HCT116 (cell line): ENCODE results near the gene MPP4. TPM values are rescaled to one million over a fixed set of nuclear protein-coding genes. Genes with fewer than 3 reads are reported as not detected.

ENCODE experiments used
- ATAC-seq: fragments of 200-7000 bp; cut with Tn5 transposase; 2 replicates; pipeline ENCODE4 v1.9.1; 2020; ENCODE audit warnings: mild to moderate bottlenecking, moderate library complexity
- BruUV-seq: library from RNA; stranded (reverse); fragments of 400-500 nt; replicated peaks from 2 replicates; lab custom pipeline; 2021; lab: Mats Ljungman, UMichigan
- CTCF ChIA-PET: fragments of 300-600 bp; sonication (Branson Sonifier 250); formaldehyde crosslinking; loops from one replicate; lab custom pipeline; 2021; ENCODE audit warnings: antibody characterized with exemption; lab: Charles Lee
- POLR2A ChIA-PET: fragments of 300-600, 350-600 bp; sonication (Branson Sonifier 250); formaldehyde crosslinking; loops from one replicate; lab custom pipeline; 2021; ENCODE audit warnings: antibody characterized with exemption; lab: Charles Lee
- RAD21 ChIA-PET, 2 experiments: fragments of 300-600 bp; sonication (Branson Sonifier 250); formaldehyde crosslinking; loops; one replicate each; lab custom pipeline; 2023; ENCODE audit warnings: low total read pairs in 2 of 2; ENCODE audit not compliant: uncharacterized antibody in 2 of 2, unreplicated experiment in 2 of 2, low non-redundant PET in 1 of 2; lab: Charles Lee
- DNase-seq: peaks from one replicate; pipeline ENCODE4 v3.0.0-alpha.2; 2010; ENCODE audit warnings: low read depth, low spot score
- H2AFZ ChIP-seq: fragments of 200-600 bp; shearing (Covaris generic), sonication (generic); 2 replicates; pipeline ENCODE4 v1.6.1; 2017; ENCODE audit warnings: low read depth, mixed run types, mixed read lengths, antibody characterized with exemption, low read length; ENCODE audit not compliant: poor library complexity, severe bottlenecking
- H3K27ac ChIP-seq: 2 replicates; pipeline ENCODE4 v1.5.1; 2012; ENCODE audit warnings: low read depth, low read length
- H3K27me3 ChIP-seq: fragments of 200-600 bp; sonication (generic); 2 replicates; pipeline ENCODE4 v1.6.1; 2016; ENCODE audit warnings: mixed run types, low read length, mixed read lengths; ENCODE audit not compliant: insufficient read depth
- H3K36me3 ChIP-seq, 2 experiments: fragments of 200-500 bp in 1 of 2; fragments of 200-600 bp in 1 of 2; sonication (Bioruptor generic) in 1 of 2; sonication (generic) in 1 of 2; 2 replicates each; pipeline versions ENCODE4 v1.5.1 to v1.6.1; 2014 to 2016; ENCODE audit warnings: low read length in 2 of 2, inconsistent platforms in 1 of 2, mixed read lengths in 1 of 2, mixed run types in 1 of 2; ENCODE audit not compliant: insufficient read depth in 2 of 2, control insufficient read depth in 1 of 2
- H3K4me1 ChIP-seq, 2 experiments: fragments of 200-600 bp in 1 of 2; sonication (generic) in 1 of 2; 2 replicates each; pipeline versions ENCODE4 v1.5.1 to v1.6.1; 2012 to 2017; ENCODE audit warnings: low read length in 2 of 2, inconsistent platforms in 1 of 2, mild to moderate bottlenecking in 1 of 2, mixed read lengths in 1 of 2, mixed run types in 1 of 2, moderate library complexity in 1 of 2; ENCODE audit not compliant: insufficient read depth in 2 of 2, control insufficient read depth in 1 of 2
- H3K4me2 ChIP-seq: fragments of 200-600 bp; sonication (generic); 2 replicates; pipeline ENCODE4 v1.6.1; 2017; ENCODE audit warnings: mixed run types, low read length, mixed read lengths
- H3K4me3 ChIP-seq, 2 experiments: fragments of 200-600 bp in 1 of 2; sonication (generic) in 1 of 2; replicated peaks in 1 of 2; 2 replicates each; pipeline ENCODE4 v1.5.1; 2011 to 2016; ENCODE audit warnings: low read length in 2 of 2, control low read depth in 1 of 2, low read depth in 1 of 2, mild to moderate bottlenecking in 1 of 2, mixed read lengths in 1 of 2, mixed run types in 1 of 2
- H3K79me2 ChIP-seq: fragments of 200-600 bp; sonication (generic); 2 replicates; pipeline ENCODE4 v1.6.1; 2017; ENCODE audit warnings: mild to moderate bottlenecking, mixed run types, low read length, moderate library complexity, mixed read lengths; ENCODE audit not compliant: insufficient read depth
- H3K9ac ChIP-seq: fragments of 200-600 bp; sonication (generic); 2 replicates; pipeline ENCODE4 v1.6.1; 2016; ENCODE audit warnings: low read length, mixed read lengths
- H3K9me2 ChIP-seq: fragments of 200-600 bp; sonication (generic), shearing (Covaris generic); 2 replicates; pipeline ENCODE4 v1.6.1; 2017; ENCODE audit warnings: mixed run types, mild to moderate bottlenecking, moderate library complexity; ENCODE audit not compliant: insufficient read depth
- H3K9me3 ChIP-seq, 2 experiments: fragments of 200-500 bp in 1 of 2; fragments of 200-600 bp in 1 of 2; sonication (Bioruptor generic) in 1 of 2; sonication (generic) in 1 of 2; 2 replicates each; pipeline ENCODE4 v1.6.1; 2014 to 2017; ENCODE audit warnings: low read length in 2 of 2, mixed read lengths in 2 of 2, inconsistent platforms in 1 of 2, low read depth in 1 of 2, mild to moderate bottlenecking in 1 of 2, mixed run types in 1 of 2, moderate library complexity in 1 of 2; ENCODE audit not compliant: control insufficient read depth in 1 of 2, insufficient read depth in 1 of 2
- H4K20me1 ChIP-seq: fragments of 200-600 bp; sonication (generic), shearing (Covaris generic); 2 replicates; pipeline ENCODE4 v1.6.1; 2017; ENCODE audit warnings: mixed run types, mild to moderate bottlenecking, moderate library complexity; ENCODE audit not compliant: insufficient read depth
- CBX3 ChIP-seq: IDR thresholded peaks from 2 replicates; pipeline ENCODE4 v1.6.1; 2012; ENCODE audit warnings: low read depth
- EZH2 ChIP-seq: fragments of 200-600 bp; sonication (generic); IDR thresholded peaks from 2 replicates; pipeline ENCODE4 v1.6.1; 2017; ENCODE audit warnings: antibody characterized with exemption, mixed run types
- EZH2phosphoT487 ChIP-seq: fragments of 200-600 bp; IDR thresholded peaks from 2 replicates; pipeline ENCODE4 v1.6.1; 2018; ENCODE audit warnings: antibody characterized with exemption, borderline replicate concordance
- SP1 ChIP-seq: IDR thresholded peaks from 2 replicates; pipeline ENCODE4 v1.6.1; 2012; ENCODE audit warnings: low read depth
- intact Hi-C: fragments of 100-400 bp; cut with micrococcal nuclease; formaldehyde crosslinking; loops from 2 replicates; pipeline ENCODE4 v1.10.0; 2022
- total RNA-seq: library from RNA; stranded (reverse); gene quantifications from one replicate; pipeline ENCODE4 v1.2.1, GENCODE V29; 2021; ENCODE audit not compliant: unreplicated experiment

The MPP4 gene
- total RNA-seq, 1 experiment from 2014 or later, result 0.32 TPM

GRCh38 chr2:201707142-201707541, 8.7 kb upstream of the MPP4 start:
- H3K27ac ChIP-seq, result no peak overlapping the region
- no peak for ATAC-seq
- no peaks in the 10 kb centered on the region for H3K27me3 ChIP-seq
- H3K9me3 ChIP-seq, result no peaks in the 10 kb centered on the region
- POLR2A ChIA-PET, result no interaction called here
- H2AFZ ChIP-seq, result no peak overlapping the region
- no peak for DNase-seq
- no peak for TF ChIP-seq EZH2phosphoT487
- intact Hi-C loops, result no loop called here
- H3K4me1 ChIP-seq, result no peaks in the 10 kb centered on the region
- H3K79me2 ChIP-seq, result no peaks in the 10 kb centered on the region
- RAD21 ChIA-PET, result no interaction called here
- no peak overlapping the region for H3K9ac ChIP-seq
- CTCF ChIA-PET, result no interaction called here
- BruUV-seq, result no TSS peak
- no peaks in the 10 kb centered on the region for H3K9me2 ChIP-seq
- H3K4me2 ChIP-seq, result no peak overlapping the region
- H3K36me3 ChIP-seq, result peaks cover 0 to 17% of the 10 kb centered on the region in 2 experiments; a peak in 2 of 4 replicates
- H3K4me3 ChIP-seq, result no peak overlapping the region
- no peaks in the 10 kb centered on the region for H4K20me1 ChIP-seq

GRCh38 chr2:201704536-201704935, 6.1 kb upstream of the MPP4 start:
- no peaks in the 10 kb centered on the region for H3K9me2 ChIP-seq
- H3K4me3 ChIP-seq, result no peak overlapping the region
- H3K79me2 ChIP-seq, result no peaks in the 10 kb centered on the region
- RAD21 ChIA-PET, result no interaction called here
- H3K4me1 ChIP-seq, result peaks cover 0 to under 1% of the 10 kb centered on the region in 2 experiments; a peak in 2 of 4 replicates
- POLR2A ChIA-PET, result no interaction called here
- no peaks in the 10 kb centered on the region for H3K9me3 ChIP-seq
- BruUV-seq, result no TSS peak
- no peak overlapping the region for H3K9ac ChIP-seq
- intact Hi-C loops, result no loop called here
- H2AFZ ChIP-seq, result no peak overlapping the region
- no peaks in the 10 kb centered on the region for H4K20me1 ChIP-seq
- no peak for TF ChIP-seq SP1
- no peak for TF ChIP-seq CBX3
- TF ChIP-seq EZH2, result no peak
- TF ChIP-seq, all 23 proteins: peak for 0
- H3K27me3 ChIP-seq, result no peaks in the 10 kb centered on the region
- peaks cover 0 to 20% of the 10 kb centered on the region in 2 experiments; a peak in 2 of 4 replicates for H3K36me3 ChIP-seq
- no peak overlapping the region for H3K4me2 ChIP-seq
- no peak for ATAC-seq
- H3K27ac ChIP-seq, result no peak overlapping the region
- CTCF ChIA-PET, result no interaction called here
- DNase-seq, result no peak
